GM21737 (cell line): ENCODE measurements around the gene BACH2.
"Not testable (repeated sequence)": the region's sequence is repeated elsewhere in the genome, so short reads cannot be mapped to it uniquely, and the experiment has no call there.

ENCODE experiments used
- ATAC-seq: cut with Tn5 transposase; IDR thresholded peaks from one replicate; pipeline ENCODE4 v1.9.1; 2021; ENCODE audit warnings: mild to moderate bottlenecking, moderate library complexity; ENCODE audit not compliant: unreplicated experiment

The BACH2 gene

DNA sequence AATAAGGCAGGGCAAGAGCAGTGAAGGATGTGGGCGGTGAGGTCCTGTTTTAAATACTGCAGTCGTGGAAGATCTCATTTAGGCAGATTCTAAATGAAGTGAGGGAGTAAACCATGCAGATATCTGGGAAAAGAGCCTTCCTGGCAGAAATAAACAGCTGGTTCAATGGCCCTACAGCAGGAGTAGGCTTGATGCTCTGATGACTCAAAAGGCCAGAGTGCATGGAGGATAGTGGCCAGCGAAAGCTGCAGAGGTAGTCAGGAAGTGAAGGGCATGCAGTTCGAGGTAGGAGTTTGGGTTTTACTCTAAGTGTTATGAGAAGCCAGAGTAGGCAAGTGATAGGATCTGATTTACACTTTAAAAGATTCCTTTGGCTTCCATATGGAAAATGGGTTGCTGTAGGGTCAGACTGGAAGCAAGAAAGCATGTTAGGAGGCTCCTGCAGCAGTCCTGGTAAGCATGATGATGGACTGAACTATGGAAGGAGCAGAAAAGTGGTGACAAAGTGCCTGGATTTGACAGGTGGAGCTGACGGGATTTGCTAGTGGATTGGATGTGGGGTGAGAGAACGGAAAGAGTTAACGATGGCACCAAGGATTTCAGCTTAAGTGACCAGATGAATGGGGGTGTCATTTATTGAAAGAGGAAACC lies 252.3 kb downstream of the BACH2 start:
- no peak for ATAC-seq

DNA sequence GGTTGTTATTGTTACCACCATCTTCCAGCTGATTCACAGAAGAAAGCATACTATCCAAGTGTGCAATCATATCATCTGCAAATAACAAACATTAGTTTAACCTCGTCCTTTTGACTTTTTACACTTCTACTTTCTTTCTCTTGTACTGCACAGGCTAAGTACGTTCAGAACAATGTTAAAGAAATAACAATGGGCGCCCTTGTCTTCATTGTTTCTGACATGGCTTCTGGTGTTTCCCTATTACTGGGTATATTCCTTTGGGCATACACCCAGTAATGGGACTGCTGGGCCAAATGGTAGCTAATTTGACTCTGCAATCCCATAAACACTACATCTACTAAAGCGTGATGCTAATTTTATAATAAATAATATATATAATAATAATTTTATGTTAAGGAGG lies 255.7 kb downstream of the BACH2 start:
- no peak for ATAC-seq

DNA sequence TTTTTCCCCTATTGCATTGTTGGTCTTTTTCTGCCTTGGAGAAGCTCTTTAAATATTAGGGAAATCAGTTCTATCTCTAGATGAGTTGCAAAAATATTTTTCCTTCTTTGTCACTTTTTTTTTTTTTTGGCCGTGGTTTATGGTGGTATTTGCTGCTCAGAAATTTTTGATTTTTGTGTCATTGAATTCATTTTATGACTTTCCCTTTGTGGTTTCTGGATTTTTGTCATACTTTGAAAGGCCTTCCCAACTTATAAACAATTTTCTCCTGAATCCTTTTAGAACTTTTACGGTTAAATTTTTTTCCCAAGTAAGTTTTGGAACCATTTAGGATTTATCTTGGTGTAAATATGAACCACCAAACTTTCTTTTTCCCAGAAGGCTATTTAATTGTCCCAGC lies 256.7 kb downstream of the BACH2 start:
- ATAC-seq, result no peak

DNA sequence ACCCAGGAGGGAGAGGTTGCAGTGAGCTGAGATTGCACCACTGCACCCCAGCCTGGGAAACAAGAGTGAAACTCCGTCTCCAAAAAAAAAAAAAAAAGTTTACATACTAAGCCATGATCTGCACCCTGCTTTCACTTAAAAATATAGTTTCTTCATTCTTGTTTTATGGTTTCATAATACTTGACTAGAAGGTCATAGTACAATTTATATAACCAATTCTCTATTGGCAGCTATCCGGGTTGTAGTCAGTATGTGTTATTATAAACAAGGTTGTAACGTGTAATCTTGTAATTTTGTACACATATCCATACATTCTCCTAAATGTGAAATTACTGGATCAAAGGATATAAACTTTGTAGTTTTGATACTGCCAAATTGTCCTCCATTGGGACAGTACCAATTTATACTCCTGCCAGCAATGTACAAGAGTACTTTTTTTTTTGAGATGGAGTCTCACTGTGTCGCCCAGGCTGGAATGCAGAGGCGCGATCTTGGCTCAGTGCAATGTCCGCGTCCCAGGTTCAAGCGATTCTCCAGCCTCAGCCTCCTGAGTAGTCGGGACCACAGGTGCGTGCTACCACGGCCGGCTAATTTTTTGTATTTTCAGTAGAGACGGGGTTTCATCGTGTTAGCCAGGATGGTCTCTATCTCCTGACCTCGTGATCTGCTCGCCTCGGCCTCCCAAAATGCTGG lies 257.5 kb downstream of the BACH2 start:
- ATAC-seq, result no peak

DNA sequence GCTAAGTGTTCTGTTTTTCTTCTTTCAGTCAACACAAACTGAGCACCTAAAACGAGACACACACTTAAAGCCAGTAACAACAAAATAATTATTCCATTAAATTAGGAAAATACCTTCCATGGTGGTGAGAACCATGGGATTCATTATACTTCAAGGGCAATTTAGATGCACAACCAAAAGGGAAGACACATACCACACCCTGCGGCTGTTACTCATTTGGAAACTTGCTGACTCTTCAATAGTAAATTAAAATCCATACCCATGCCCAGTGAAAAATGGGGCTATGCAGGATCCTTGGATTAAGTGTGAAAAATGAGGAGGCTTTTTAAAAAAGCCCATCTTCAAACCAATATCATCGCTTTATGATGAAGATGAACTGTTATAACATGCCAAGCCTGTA lies 259.7 kb downstream of the BACH2 start:
- no peak for ATAC-seq

DNA sequence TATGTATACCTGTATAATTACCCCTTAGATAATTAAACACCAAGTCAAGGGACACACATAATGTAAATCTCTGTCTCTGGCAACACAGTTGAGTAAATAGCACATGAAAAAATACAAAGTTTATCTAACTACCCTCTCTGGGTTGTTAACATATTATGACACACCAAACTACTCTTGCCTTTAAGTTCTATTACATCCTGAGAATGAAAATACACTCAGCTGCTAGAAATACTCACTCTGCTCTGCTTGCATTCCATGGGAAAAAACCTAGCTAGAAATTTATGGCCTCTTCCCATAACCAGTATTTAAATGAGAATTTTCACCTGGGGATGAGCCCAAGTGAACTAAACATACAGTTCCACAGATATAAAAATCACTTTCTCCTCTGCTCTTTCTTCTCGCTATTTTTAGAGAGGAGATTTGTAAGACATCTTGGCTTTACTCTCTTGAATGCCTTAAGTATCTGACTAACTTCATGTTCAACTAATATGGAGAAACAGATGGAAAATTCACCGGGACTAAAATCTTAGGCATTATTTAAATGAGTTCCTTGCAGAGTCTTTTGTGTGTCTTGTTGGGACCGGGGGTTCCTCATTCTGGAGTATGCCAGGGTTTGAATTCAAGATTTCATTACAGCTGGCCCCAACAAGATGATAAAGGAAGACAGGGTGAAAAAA lies 261.5 kb downstream of the BACH2 start:
- ATAC-seq, result no peak

DNA sequence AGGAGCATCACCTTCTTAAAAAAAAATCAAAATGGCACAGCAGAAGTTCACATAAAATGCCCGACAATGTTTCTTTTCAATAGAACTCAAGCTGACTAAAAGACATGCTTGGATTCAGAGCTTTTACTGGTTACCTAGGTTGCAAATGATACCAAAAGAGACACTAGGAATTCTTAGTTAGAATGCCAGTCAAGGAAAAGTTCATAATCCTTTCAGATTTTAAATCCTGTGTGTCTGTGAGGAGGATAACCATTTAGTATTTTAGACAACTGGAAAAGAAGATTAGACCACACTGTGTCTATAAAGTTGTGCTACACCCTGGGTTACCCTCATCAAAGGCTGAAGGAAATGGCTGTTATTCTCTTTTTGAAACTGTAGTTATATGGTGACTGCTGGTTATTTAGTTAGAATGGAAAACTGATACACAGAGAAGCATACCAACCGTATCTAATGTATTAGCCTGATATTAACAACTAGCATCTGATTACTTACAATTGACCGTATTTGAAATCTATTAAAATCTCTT lies 262.8 kb downstream of the BACH2 start:
- ATAC-seq, result no peak

DNA sequence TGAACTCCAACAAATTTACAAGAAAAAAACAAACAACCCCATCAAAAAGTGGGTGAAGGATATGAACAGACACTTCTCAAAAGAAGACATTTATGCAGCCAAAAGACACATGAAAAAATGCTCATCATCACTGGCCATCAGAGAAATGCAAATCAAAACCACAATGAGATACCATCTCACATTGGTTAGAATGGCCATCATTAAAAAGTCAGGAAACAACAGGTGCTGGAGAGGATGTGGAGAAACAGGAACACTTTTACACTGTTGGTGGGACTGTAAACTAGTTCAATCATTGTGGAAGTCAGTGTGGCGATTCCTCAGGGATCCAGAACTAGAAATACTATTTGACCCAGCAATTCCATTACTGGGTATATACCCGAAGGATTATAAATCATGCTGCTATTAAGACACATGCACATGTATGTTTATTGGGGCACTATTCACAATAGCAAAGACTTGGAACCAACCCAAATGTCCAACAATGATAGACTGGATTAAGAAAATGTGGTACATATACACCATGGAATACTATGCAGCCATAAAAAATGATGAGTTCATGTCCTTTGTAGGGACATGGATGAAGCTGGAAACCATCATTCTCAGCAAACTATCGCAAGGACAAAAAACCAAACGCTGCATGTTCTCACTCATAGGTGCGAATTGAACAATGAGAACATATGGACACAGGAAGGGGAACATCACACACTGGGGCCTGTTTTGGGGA lies 264.0 kb downstream of the BACH2 start:
- not testable (repeated sequence) for ATAC-seq

DNA sequence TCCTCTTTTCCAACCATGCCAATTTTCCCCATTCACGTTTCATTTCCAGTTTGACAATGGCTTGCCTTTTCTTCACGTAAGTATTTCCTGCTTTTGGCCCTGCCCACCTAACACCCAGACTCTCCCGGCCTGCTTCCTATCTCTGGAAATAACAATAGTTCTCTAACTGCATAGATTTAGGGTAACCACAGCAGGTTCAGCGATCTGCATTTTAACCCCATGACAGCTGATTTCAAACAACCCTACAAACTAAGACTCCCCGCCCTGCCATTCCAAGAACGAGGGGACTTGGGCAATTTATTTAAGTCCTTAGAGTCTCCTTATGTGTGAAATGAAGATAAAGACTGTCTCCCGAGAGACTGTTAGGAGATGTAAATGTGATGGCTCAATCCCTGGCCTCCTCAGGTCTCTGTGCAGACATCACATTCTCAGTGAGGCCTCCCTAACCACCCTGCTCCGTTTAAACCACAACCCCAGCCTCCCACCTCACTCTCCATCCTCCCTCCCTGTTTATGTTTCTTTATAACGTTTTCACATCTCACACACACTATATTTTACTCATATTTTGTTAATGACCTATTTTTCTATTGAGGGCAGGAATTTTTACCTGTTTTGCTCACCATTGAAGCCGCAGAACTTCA lies 267.5 kb downstream of the BACH2 start:
- no peak for ATAC-seq

DNA sequence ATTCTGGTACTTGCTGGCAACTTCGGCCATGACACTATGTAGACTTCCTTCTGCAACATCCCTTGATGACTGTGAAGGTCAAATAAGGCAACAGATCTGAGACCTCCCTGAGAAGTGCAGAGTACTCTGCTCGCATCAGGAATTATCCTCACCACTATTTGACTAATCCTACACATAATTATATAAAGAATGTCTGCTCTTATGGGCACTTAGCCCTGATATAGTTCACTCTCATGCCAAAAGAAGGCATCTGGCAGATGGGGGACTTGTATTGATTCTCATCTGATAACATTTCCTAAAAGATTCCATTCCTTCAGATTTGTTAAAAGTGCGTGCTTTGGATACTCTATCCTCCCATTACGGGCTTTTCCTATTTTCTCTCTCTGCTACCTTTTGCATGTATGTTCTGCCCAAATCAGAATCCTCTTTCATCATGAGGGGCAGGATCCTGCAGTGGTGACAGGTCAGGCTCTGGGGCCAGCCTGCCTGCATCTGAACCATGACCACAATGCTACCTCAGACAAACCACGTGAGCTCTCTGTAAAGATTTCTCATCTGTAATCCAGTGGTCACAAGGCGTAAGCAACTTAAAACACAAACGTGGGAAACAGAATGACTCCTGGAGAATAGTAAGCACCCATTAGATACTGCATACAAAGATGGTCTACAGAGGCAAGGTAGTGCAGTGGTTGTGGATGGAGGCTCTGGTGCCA lies 268.4 kb downstream of the BACH2 start:
- no peak for ATAC-seq

DNA sequence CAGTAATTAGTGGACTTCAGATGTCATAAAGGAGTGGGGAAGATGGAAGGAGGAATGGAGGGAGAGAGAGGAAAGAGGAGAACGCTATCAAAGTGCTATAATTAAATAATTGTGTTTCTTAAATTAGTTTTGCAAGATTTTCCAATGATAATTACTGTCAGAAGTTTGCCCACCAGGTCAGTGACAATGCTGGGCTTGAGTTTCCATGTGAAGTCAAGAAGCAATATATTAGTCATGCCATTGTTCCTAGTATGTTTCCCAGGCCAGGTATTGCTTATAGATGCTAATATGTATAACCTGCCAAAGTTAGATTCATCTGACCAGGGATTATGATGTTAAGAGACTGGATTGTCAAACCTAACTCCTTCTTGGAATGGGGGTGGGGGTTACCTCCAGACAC lies 270.4 kb downstream of the BACH2 start:
- ATAC-seq, result no peak

DNA sequence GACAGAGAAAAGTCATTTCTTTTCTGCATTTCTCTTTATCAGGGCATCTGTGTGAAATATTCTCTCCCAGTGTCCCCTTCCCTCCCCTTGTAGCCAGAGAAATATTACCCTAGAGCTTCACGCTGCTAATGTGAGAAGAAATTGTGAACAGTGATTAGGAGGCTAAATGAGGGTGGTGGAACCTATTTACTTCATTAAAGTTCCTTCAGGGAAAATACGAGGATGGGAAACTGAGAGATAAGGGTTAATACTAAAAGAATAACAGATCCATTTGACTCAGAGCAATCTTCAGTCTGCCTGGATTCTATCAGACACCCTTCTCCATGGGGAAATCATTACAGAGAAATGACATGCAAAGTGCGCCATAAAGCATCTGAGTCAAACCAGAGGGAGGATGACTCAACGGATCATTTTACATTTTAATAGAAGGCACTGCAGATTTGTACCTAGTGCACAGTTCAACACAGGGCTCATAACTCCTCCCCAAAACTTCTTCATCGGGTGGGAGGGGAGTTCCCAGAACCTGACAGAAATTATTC lies 271.1 kb downstream of the BACH2 start:
- no peak for ATAC-seq

DNA sequence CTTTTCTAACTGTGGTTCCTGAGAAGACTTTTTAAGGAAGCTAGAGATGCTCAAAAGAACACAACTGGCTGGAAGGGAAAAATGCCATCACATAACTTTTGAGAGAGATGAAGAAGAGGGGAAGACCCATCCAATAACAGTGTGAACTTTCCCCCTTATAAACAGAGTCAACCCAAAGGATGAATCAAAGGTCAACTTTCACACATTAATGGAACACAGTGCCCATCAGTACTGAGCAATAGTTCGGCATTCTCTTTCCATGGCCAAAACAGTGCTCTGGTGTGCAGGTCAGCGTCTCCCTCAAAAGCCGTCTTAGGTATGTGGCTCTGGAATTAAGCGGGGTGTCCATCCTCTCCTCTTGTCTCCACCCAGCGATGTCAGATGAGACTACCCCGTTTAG lies 272.0 kb downstream of the BACH2 start:
- ATAC-seq, result no peak

DNA sequence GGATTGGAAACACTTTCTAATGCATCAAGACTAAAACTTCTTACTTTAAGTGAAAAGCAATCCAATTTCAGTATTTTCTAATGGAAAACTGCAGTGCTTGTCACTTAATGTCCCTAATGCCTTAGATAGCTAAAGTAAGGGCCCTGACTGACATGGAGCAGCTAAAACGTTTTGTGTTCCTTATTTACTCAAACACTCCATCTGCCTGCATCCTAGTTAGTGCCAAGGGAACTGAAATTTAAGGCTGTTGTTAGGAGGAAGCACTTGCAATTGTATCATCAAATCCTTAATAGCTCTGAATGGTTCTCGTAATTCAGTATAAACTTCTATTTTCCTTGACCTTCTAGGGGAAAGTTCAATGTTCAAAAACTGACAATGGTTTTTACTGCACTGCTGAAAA lies 274.9 kb downstream of the BACH2 start:
- ATAC-seq, result no peak

DNA sequence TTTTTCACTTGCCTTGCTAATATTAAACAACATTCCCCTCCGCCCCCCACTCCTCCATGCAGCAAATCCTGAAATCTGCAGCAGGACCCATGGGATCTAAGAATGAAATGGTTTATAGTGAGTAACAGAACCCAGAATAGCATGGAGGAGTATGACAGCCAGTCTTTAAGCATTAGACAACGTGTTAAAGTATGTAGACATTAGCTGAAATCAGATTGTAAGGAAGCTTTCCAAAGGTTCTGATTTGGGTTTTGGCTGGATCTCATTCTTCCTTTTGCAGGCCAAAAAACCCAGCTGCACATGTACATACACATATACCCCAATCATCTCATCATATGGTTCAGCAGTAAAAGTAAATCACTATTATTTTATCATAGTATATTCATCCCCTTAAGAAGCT lies 275.9 kb downstream of the BACH2 start:
- ATAC-seq, result no peak

DNA sequence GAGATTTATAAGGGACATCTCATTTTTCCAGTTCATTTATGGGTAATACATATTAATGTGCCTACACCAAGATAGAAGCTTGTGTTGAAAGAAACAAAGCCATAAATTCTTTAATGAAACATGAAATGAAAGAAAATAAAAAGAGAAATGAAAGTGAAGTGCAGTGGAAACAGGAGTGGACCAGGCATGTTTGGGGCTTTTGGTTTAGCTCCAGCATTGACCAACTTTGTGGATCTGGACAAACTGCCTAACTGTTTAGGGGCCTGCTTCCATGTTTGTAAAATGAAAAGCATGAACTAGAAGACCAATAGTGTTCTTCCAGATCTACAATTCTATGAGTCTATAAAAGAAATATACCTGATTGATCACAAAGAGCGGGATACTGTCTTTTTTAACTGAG lies 277.4 kb downstream of the BACH2 start:
- ATAC-seq, result no peak

DNA sequence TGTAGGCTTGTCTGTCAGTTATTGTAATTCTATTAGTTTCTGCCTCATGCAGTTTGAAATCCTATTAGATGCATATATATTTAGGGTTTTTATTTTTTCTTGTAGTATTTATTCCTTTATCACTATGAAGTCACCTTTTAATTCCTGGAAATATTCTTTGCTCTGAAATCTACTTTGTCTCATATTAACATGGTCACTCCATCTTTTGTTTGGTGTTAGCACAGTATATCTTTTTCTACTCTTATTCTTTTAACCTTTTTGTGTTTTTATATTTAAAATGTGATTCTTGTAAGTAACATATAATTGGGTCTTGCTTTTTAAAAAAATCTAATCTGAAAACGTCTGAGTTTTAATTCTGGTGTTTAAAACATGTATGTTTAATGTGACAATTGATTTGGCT lies 280.8 kb downstream of the BACH2 start:
- ATAC-seq, result no peak

DNA sequence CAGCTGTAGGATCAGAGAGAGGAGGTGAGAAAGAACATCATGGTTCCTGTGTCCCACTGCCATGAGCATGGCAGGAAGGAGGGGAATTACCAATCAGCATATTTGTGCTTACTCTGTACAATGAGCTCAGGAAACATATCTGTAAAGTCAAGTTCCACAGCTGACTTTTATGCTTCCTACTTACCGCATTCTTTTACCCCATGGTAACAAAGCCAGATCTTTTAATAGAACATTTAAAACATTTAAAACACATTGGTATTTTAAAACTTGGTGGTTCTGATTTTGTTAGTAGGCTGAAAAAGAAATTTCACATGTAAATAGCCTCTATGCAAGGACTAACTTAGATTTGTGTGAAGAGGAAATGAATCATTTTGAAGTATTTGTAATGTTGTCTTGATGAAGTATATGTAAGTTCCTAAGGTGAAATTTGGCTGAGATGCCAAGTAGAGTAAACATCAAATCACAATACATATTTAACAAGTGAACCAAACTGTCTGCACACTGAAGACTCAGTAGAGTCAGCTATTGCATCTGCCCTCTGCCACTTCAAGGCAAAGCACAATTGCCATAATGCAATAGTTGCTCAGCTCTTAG lies 287.6 kb downstream of the BACH2 start:
- ATAC-seq, result no peak

DNA sequence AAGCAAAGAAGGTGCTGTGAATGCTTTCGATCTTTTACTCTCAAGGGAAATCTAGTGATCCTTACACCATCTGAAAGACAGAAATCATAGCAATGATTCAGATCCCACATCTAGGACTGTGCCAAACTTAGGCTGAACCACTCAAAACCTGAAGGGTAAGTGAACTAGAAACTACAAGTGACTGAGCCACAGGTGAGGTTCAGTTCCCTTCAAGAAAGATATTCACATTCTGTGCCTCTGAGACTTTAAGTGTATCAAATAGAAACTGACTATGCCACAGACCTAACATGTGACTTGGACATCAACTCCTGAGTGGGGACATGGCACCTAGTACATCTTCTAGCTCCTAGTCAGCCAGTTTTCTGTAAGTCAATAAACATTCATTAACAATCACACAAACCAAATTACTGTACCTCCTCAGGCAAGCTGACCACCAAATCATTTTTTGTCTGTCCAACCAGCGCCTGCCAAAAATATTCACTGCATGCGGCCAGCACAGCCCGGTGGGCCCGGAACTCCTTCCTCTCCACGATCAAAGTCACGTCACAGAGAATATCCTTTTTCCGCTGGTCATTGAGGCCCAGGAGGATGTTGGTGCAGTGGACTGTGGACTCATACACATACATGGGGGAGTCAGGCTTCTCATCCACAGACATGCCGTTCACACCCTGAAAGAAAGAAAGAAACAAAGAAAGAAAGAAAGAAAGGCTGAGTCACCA lies 288.3 kb downstream of the BACH2 start:
- no peak for ATAC-seq
